Chondrocyte (in vitro differentiated cells): ENCODE measurements around the gene SLC1A3. TPM values are rescaled to one million over a fixed set of nuclear protein-coding genes. Genes with fewer than 3 reads are reported as not detected.

ENCODE experiments used
- DNase-seq: peaks from one replicate; pipeline ENCODE4 v3.0.0; 2021; ENCODE audit warnings: mixed read lengths, low spot score
- H3K27ac Mint-ChIP-seq: one replicate; pipeline ENCODE4 v1.8.0; 2021; ENCODE audit warnings: mild to moderate bottlenecking, moderate library complexity, mixed read lengths; ENCODE audit not compliant: unreplicated experiment
- H3K27me3 Mint-ChIP-seq: 2 replicates; pipeline ENCODE4 v1.8.0; 2021; ENCODE audit warnings: low read depth, mixed read lengths
- H3K36me3 Mint-ChIP-seq: 2 replicates; pipeline ENCODE4 v1.8.0; 2021; ENCODE audit warnings: low read depth, mixed read lengths
- H3K4me1 Mint-ChIP-seq: 2 replicates; pipeline ENCODE4 v1.8.0; 2021; ENCODE audit warnings: low read depth, mild to moderate bottlenecking, mixed read lengths
- H3K4me3 Mint-ChIP-seq: one replicate; pipeline ENCODE4 v1.8.0; 2021; ENCODE audit warnings: mild to moderate bottlenecking, moderate library complexity, mixed read lengths; ENCODE audit not compliant: unreplicated experiment
- H3K9me3 Mint-ChIP-seq: 2 replicates; pipeline ENCODE4 v1.8.0; 2021; ENCODE audit warnings: low read depth, mixed read lengths
- CTCF ChIP-seq: fragments of 200-600 bp; sonication (generic); IDR thresholded peaks from 2 replicates; pipeline ENCODE4 v1.5.0; 2021; ENCODE audit warnings: antibody characterized with exemption, mild to moderate bottlenecking, moderate library complexity
- total RNA-seq: library from RNA; stranded (reverse); gene quantifications from 3 replicates; pipeline ENCODE4 v1.2.1, GENCODE V29; 2021

SLC1A3 gene
- total RNA-seq, 1 donor from 2014 or later: 1.8 TPM

GRCh38 chr5:36651761-36652685 is 45.6 kb downstream of the SLC1A3 start:
- Mint-ChIP-seq H3K27ac (no peak overlapping the region), H3K4me3 (no peak overlapping the region), H3K27me3 (peaks cover 11% of the 10 kb centered on the region), H3K36me3 (peaks cover 1% of the 10 kb centered on the region), H3K9me3 (no peaks in the 10 kb centered on the region), H3K4me1 (peaks cover 8% of the 10 kb centered on the region)
- no peak for DNase-seq
- no peak for TF ChIP-seq CTCF

GRCh38 chr5:36653044-36653705 is 46.8 kb downstream of the SLC1A3 start:
- Mint-ChIP-seq H3K27ac (no peak overlapping the region), H3K4me1 (peaks cover 19% of the 10 kb centered on the region), H3K4me3 (no peak overlapping the region), H3K9me3 (no peaks in the 10 kb centered on the region), H3K27me3 (peaks cover 11% of the 10 kb centered on the region), H3K36me3 (peaks cover 1% of the 10 kb centered on the region)
- DNase-seq: no peak
- no peak for TF ChIP-seq CTCF

GRCh38 chr5:36654564-36654963 is 48.2 kb downstream of the SLC1A3 start:
- Mint-ChIP-seq H3K27me3 (peaks cover 11% of the 10 kb centered on the region), H3K4me1 (peaks cover 22% of the 10 kb centered on the region), H3K36me3 (no peaks in the 10 kb centered on the region), H3K4me3 (no peak overlapping the region), H3K9me3 (no peaks in the 10 kb centered on the region), H3K27ac (no peak overlapping the region)
- no peak for DNase-seq
- TF ChIP-seq CTCF: no peak

GRCh38 chr5:36655161-36655560 is 48.8 kb downstream of the SLC1A3 start:
- DNase-seq: no peak
- peaks cover 11% of the 10 kb centered on the region for H3K27me3 Mint-ChIP-seq
- H3K4me3 Mint-ChIP-seq: no peak overlapping the region
- peaks cover 22% of the 10 kb centered on the region for H3K4me1 Mint-ChIP-seq
- no peak overlapping the region for H3K27ac Mint-ChIP-seq
- TF ChIP-seq CTCF: no peak
- H3K9me3 Mint-ChIP-seq: no peaks in the 10 kb centered on the region
- H3K36me3 Mint-ChIP-seq: no peaks in the 10 kb centered on the region

- H3K9me3 Mint-ChIP-seq: no peaks in the 10 kb centered on the region
- no peak for TF ChIP-seq CTCF
- no peak for DNase-seq
- peaks cover 20% of the 10 kb centered on the region for H3K4me1 Mint-ChIP-seq
- no peak overlapping the region for H3K27ac Mint-ChIP-seq
- H3K4me3 Mint-ChIP-seq: no peak overlapping the region
- no peaks in the 10 kb centered on the region for H3K36me3 Mint-ChIP-seq
- peaks cover 10% of the 10 kb centered on the region for H3K27me3 Mint-ChIP-seq
Measured at GRCh38 chr5:36656556-36656955, 50.1 kb downstream of the SLC1A3 start.
